ENCODE data around the gene MED13. TPM values are rescaled to one million over a fixed set of nuclear protein-coding genes. Genes with fewer than 3 reads are reported as not detected.

MED13 gene
- polyA plus RNA-seq, 3 donors: 2.1 to 32.0 (median 5.0) TPM

GRCh38 chr17:62033317-62033716 is 31.8 kb downstream of the MED13 start:
- no peak overlapping the region for H3K27ac ChIP-seq (ENCODE audit: low read depth in 1 of 2, low read length in 2 of 2)
- intact Hi-C loops (cut with micrococcal nuclease): no loop called here
- no peaks in the 10 kb centered on the region for H3K27me3 Mint-ChIP-seq (ENCODE audit: low read depth in 3 of 3)
- H3K4me3 Mint-ChIP-seq: no peak overlapping the region
- H3K9me3 ChIP-seq (replicated peaks in 1 of 2; ENCODE audit: control insufficient read depth in 1 of 2, insufficient read depth in 1 of 2, low read length in 2 of 2): no peaks in the 10 kb centered on the region
- H3K9me3 Mint-ChIP-seq: no peaks in the 10 kb centered on the region
- DNase-seq: no peak
- H4K20me1 ChIP-seq (ENCODE audit: insufficient read depth, low read length): peaks cover 67% of the 10 kb centered on the region
- peaks cover 56 to 78% of the 10 kb centered on the region in 2 donors for H3K36me3 Mint-ChIP-seq
- peaks cover 64 to 85% of the 10 kb centered on the region in 2 donors for H3K36me3 ChIP-seq (replicated peaks in 1 of 2; ENCODE audit: control insufficient read depth in 1 of 2, insufficient read depth in 2 of 2, low read length in 2 of 2)
- H3K27me3 ChIP-seq (ENCODE audit: control insufficient read depth in 2 of 2, insufficient read depth in 2 of 2, low read length in 2 of 2): no peaks in the 10 kb centered on the region
- TF ChIP-seq CTCF (IDR thresholded peaks at IDR 0.05): no peak
- H3K4me1 Mint-ChIP-seq: no peaks in the 10 kb centered on the region
- peaks cover 28% of the 10 kb centered on the region for H3K79me2 ChIP-seq (ENCODE audit: insufficient read depth, low read length)
- H3K4me3 ChIP-seq (replicated peaks in 1 of 3; ENCODE audit: low read depth in 2 of 3, low read length in 3 of 3): no peak overlapping the region
- H3K9ac ChIP-seq (ENCODE audit: insufficient read depth, low read length, poor library complexity, severe bottlenecking): no peak overlapping the region
- H2AFZ ChIP-seq (ENCODE audit: insufficient read depth, low read depth, low read length, poor library complexity, severe bottlenecking): no peak overlapping the region
- no peak overlapping the region for H3K27ac Mint-ChIP-seq
- H3K4me1 ChIP-seq (ENCODE audit: control insufficient read depth in 1 of 2, insufficient read depth in 2 of 2, low read length in 2 of 2): no peaks in the 10 kb centered on the region
- H3K4me2 ChIP-seq (replicated peaks; ENCODE audit: extremely low read depth, low read length, poor library complexity, severe bottlenecking): no peak overlapping the region

GRCh38 chr17:62032480-62032879 is 32.6 kb downstream of the MED13 start:
- no peaks in the 10 kb centered on the region for H3K4me1 Mint-ChIP-seq
- peaks cover 63 to 86% of the 10 kb centered on the region in 2 donors for H3K36me3 Mint-ChIP-seq
- Histone ChIP-seq H3K4me1 (ENCODE audit: control insufficient read depth in 1 of 2, insufficient read depth in 2 of 2, low read length in 2 of 2) (no peaks in the 10 kb centered on the region), H3K27ac (ENCODE audit: low read depth in 1 of 2, low read length in 2 of 2) (no peak overlapping the region), H3K4me3 (replicated peaks in 1 of 3; ENCODE audit: low read depth in 2 of 3, low read length in 3 of 3) (no peak overlapping the region), H3K4me2 (replicated peaks; ENCODE audit: extremely low read depth, low read length, poor library complexity, severe bottlenecking) (no peak overlapping the region), H3K9me3 (replicated peaks in 1 of 2; ENCODE audit: control insufficient read depth in 1 of 2, insufficient read depth in 1 of 2, low read length in 2 of 2) (no peaks in the 10 kb centered on the region), H4K20me1 (ENCODE audit: insufficient read depth, low read length) (peaks cover 75% of the 10 kb centered on the region), H3K9ac (ENCODE audit: insufficient read depth, low read length, poor library complexity, severe bottlenecking) (no peak overlapping the region), H3K27me3 (ENCODE audit: control insufficient read depth in 2 of 2, insufficient read depth in 2 of 2, low read length in 2 of 2) (no peaks in the 10 kb centered on the region), H3K36me3 (replicated peaks in 1 of 2; ENCODE audit: control insufficient read depth in 1 of 2, insufficient read depth in 2 of 2, low read length in 2 of 2) (peaks cover 71 to 93% of the 10 kb centered on the region in 2 donors), H2AFZ (ENCODE audit: insufficient read depth, low read depth, low read length, poor library complexity, severe bottlenecking) (no peak overlapping the region), H3K79me2 (ENCODE audit: insufficient read depth, low read length) (peaks cover 24% of the 10 kb centered on the region)
- H3K9me3 Mint-ChIP-seq: no peaks in the 10 kb centered on the region
- TF ChIP-seq CTCF (IDR thresholded peaks at IDR 0.05): no peak
- WGBS (ENCODE audit: insufficient coverage): no CpG with 5 or more reads among the region's 2 CpGs
- no peaks in the 10 kb centered on the region for H3K27me3 Mint-ChIP-seq (ENCODE audit: low read depth in 3 of 3)
- H3K4me3 Mint-ChIP-seq: no peak overlapping the region
- peak overlapping the region in 1 of 7 donors; percentile 32 for H3K27ac Mint-ChIP-seq
- intact Hi-C loops (cut with micrococcal nuclease): no loop called here
- no peak for DNase-seq

Data from CD14-positive monocyte (primary cell).